ENCODE data around the gene ZBTB7C.

Gene ZBTB7C

GRCh38 chr18:48263192-48263853 is 145.9 kb downstream of the ZBTB7C start:
- DNase-seq (ENCODE audit: low read depth, low spot score) = no peak
- in situ Hi-C loops (cut with HindIII; ENCODE audit: low sequenced_read_pairs) = no loop called here
- H3K4me3 ChIP-seq (ENCODE audit: low read depth, low read length) = no peak overlapping the region
- TF ChIP-seq, protein P1, sequence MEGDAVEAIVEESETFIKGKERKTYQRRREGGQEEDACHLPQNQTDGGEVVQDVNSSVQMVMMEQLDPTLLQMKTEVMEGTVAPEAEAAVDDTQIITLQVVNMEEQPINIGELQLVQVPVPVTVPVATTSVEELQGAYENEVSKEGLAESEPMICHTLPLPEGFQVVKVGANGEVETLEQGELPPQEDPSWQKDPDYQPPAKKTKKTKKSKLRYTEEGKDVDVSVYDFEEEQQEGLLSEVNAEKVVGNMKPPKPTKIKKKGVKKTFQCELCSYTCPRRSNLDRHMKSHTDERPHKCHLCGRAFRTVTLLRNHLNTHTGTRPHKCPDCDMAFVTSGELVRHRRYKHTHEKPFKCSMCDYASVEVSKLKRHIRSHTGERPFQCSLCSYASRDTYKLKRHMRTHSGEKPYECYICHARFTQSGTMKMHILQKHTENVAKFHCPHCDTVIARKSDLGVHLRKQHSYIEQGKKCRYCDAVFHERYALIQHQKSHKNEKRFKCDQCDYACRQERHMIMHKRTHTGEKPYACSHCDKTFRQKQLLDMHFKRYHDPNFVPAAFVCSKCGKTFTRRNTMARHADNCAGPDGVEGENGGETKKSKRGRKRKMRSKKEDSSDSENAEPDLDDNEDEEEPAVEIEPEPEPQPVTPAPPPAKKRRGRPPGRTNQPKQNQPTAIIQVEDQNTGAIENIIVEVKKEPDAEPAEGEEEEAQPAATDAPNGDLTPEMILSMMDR (IDR thresholded peaks at IDR 0.05; ENCODE audit: low read depth, low read length) = no peak

DNA sequence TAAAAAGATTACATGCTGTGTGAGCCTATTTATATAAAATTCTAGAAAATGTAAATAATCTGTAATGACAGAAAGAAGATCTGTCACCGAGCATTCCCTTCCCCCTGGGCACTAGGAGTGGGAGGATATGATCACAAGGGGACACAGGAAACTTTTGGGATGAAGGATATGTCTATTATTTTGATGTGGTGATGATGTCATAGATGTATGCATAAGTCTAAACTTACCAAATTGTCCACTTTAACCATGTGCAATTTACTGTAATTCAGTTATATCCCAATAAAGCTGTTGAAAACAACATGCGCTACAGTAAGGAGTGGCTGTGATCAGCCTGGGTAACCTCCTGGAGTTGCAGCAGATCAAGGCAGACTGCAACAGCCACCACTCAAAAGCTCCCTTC is 148.9 kb downstream of the ZBTB7C start:
- no peak for DNase-seq (ENCODE audit: low read depth, low spot score)
- no peak overlapping the region for H3K4me3 ChIP-seq (ENCODE audit: low read depth, low read length)
- TF ChIP-seq, protein P1 (IDR thresholded peaks at IDR 0.05; ENCODE audit: low read depth, low read length) = no peak
- in situ Hi-C loops (cut with HindIII; ENCODE audit: low sequenced_read_pairs) = no loop called here

DNA sequence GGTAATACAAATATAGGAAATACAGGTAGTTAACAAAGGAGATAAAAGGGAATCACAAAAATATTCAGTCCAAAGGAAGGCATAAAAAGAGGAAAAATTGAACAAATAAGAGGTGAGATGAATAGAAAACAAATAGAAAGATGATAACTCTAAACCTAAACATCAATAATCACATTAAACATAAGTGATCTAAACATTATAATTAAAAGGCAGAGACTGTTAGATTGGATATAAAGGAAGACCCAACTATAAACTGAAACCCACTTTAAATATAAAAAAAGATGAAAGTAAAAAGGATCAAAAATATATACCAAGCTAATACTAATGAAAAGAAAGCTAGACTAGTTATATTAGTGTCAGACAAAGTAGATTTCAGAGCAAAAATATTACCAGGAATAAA is 152.3 kb downstream of the ZBTB7C start:
- in situ Hi-C loops (cut with HindIII; ENCODE audit: low sequenced_read_pairs) = no loop called here
- no peak for DNase-seq (ENCODE audit: low read depth, low spot score)
- TF ChIP-seq, protein P1 (IDR thresholded peaks at IDR 0.05; ENCODE audit: low read depth, low read length) = no peak
- H3K4me3 ChIP-seq (ENCODE audit: low read depth, low read length) = no peak overlapping the region

DNA sequence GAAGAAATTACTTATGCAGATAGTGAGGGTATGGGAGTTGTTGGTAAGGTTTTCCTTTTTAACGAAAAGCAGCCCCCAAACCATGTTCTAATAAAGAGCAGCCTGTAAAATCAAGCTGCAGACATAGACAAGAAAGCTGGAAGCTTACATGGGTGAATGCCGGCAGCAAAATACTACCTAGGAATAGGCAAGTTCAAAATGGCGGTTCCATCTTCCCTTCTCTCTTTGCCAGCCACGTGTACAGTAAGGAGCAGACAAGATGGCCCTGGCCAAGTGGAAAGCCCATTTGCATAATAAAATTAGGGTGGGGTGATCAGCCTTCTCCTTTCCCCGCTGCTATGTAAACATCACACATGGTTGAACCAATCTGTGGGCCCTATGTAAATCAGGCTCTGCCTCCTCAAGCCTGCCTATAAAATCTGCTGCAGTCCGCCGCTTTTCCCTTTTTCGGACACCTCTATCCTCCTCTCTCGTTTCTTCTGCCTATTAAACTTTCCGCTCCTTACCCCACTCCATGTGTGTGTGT is 155.0 kb downstream of the ZBTB7C start:
- DNase-seq (ENCODE audit: low read depth, low spot score) = no peak
- in situ Hi-C loops (cut with HindIII; ENCODE audit: low sequenced_read_pairs) = no loop called here
- no peak overlapping the region for H3K4me3 ChIP-seq (ENCODE audit: low read depth, low read length)
- TF ChIP-seq, protein P1 (IDR thresholded peaks at IDR 0.05; ENCODE audit: low read depth, low read length) = no peak

GRCh38 chr18:48252525-48252924 is 156.7 kb downstream of the ZBTB7C start:
- H3K4me3 ChIP-seq (ENCODE audit: low read depth, low read length) = no peak overlapping the region
- TF ChIP-seq, protein P1 (IDR thresholded peaks at IDR 0.05; ENCODE audit: low read depth, low read length) = no peak
- DNase-seq (ENCODE audit: low read depth, low spot score) = no peak
- in situ Hi-C loops (cut with HindIII; ENCODE audit: low sequenced_read_pairs) = no loop called here

GRCh38 chr18:48250918-48251317 is 158.3 kb downstream of the ZBTB7C start:
- TF ChIP-seq, protein P1 (IDR thresholded peaks at IDR 0.05; ENCODE audit: low read depth, low read length) = no peak
- DNase-seq (ENCODE audit: low read depth, low spot score) = no peak
- in situ Hi-C loops (cut with HindIII; ENCODE audit: low sequenced_read_pairs) = no loop called here
- H3K4me3 ChIP-seq (ENCODE audit: low read depth, low read length) = no peak overlapping the region
